Caki2 (cell line): ENCODE measurements around the gene PCDHGB2. TPM values are rescaled to one million over a fixed set of nuclear protein-coding genes. Genes with fewer than 3 reads are reported as not detected.
A peak's percentile ranks its signal among the peaks of the same experiment; 100 is the strongest.
"Not testable (repeated sequence)": the region's sequence is repeated elsewhere in the genome, so short reads cannot be mapped to it uniquely, and the experiment has no call there.

ENCODE experiments used
- DNase-seq: peaks from one replicate; pipeline ENCODE4 v3.0.0-alpha.2; 2015; ENCODE audit warnings: low read depth
- in situ Hi-C: cut with HindIII; loops from 2 replicates; pipeline ENCODE4 v1.10.0; 2016; ENCODE audit warnings: low sequenced_read_pairs, low pct_unique_long_range_greater_than_20kb, mixed read lengths
- total RNA-seq: library from RNA; depleted of rRNA; stranded (reverse); fragments of >200 nt; shearing (Covaris generic); gene quantifications from 2 replicates; pipeline ENCODE4 v1.2.3, GENCODE V29; 2014; ENCODE audit warnings: low replicate concordance; rRNA removed

Gene PCDHGB2
- 0.34 TPM in 1 of 2 replicates, not detected in the other for total RNA-seq

DNA sequence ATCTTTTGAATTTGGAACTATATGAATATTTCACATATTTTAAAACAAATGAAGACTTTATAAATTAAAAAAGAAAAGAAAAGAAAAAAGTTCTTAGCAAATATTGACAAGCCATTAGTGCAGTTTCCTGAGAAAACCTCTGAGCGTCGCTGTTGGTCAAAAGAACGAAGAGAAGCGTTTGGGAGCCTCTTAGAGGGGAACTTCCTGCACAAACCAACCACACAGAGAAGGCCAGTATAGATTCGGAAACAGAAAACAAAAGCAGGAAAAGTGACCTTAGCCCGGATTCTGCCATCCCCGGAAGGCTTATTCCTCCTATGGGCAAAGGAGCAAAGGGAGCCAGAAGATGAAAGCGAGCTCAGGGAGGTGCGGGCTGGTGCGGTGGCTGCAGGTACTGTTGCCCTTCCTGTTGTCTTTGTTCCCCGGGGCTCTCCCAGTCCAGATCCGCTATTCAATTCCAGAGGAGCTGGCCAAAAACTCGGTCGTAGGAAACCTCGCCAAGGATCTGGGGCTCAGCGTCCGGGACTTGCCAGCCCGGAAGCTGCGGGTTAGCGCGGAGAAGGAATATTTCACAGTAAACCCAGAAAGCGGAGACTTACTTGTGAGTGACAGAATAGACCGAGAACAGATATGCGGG is at the start of gene PCDHGB2:
Gene PCDHGB2 (plus strand): TSS at position 205 of the 637 bp plus-strand sequence. CDS start 142 bp downstream, at position 347.
- in situ Hi-C loops, result no loop called here
- DNase-seq, result peak; percentile 6

DNA sequence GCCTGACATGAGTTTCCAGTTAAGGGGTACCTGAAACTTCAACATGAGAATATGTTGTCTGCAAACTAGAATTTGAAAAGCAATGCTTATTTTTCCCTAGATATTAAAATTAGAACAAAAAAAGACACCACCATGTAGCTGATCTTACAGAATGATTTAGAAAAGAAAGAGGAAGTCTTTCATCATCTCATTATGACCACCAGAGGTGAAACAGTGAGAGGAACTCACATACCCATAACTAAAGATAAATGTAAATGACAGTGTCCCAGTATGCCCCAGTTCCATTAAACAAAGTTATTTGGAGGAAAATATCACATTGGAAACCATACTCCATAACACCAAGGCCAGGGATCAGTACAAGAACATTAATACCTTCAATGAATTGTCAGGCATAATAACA is 46.1 kb upstream of the PCDHGB2 start:
- no peak for DNase-seq
- in situ Hi-C loops, result no loop called here

DNA sequence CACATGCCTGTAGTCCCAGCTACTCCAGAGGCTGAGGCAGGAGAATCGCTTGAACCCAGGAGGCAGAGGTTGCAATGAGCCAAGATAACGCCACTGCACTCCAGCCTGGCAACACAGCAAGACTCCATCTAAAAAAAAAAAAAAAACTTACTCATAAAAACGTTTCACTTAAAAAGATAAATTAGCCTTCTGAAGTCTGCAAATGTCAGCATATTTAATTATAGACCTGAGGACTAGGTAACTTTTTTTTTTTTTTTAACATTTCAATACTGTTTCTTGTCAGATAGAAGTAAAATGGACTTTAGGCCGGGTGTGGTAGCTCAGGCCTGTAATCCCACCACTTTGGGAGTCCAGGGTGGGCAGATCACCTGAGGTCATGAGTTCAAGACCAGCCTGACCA is 42.8 kb upstream of the PCDHGB2 start:
- in situ Hi-C loops, DNase-seq: not testable (repeated sequence)

DNA sequence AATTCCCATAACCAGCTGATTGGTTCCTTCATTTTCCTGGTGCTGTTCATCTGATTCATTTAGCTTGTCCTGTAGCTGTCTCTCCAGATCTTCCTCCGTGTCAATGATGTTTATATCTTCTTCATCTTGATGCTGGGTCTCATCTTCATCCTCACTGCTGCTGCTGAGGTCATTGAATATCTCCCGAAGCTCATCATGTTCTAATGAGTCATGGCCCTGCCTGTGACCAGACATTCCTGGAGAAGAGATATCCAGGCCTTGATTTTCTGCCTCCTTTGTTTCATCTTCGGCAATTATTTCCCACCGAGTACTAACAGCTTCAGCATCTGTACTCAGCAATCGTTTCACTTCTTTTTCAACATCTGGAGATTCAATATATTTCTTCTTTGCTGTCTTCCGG is 40.6 kb upstream of the PCDHGB2 start:
- no peak for DNase-seq
- in situ Hi-C loops, result no loop called here

DNA sequence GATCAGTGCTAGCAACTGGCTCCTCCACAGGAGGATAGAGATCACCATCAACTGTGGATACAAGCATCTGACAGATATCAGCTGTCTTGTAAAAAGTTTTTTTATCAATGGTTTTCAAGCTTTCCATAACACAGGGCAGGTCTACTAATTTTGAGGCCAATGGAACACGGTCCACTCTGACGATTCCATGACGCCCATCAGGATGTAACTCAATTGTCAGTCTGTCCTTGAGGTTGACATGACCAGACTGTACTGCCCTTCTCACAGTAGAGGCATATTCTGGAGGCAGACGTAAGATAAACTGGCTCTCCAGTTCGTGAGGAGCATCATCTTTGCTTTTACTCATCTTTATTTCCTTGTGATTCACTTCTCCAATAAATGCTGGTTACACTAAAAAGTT is 40.1 kb upstream of the PCDHGB2 start:
- DNase-seq, result no peak
- in situ Hi-C loops, result no loop called here

DNA sequence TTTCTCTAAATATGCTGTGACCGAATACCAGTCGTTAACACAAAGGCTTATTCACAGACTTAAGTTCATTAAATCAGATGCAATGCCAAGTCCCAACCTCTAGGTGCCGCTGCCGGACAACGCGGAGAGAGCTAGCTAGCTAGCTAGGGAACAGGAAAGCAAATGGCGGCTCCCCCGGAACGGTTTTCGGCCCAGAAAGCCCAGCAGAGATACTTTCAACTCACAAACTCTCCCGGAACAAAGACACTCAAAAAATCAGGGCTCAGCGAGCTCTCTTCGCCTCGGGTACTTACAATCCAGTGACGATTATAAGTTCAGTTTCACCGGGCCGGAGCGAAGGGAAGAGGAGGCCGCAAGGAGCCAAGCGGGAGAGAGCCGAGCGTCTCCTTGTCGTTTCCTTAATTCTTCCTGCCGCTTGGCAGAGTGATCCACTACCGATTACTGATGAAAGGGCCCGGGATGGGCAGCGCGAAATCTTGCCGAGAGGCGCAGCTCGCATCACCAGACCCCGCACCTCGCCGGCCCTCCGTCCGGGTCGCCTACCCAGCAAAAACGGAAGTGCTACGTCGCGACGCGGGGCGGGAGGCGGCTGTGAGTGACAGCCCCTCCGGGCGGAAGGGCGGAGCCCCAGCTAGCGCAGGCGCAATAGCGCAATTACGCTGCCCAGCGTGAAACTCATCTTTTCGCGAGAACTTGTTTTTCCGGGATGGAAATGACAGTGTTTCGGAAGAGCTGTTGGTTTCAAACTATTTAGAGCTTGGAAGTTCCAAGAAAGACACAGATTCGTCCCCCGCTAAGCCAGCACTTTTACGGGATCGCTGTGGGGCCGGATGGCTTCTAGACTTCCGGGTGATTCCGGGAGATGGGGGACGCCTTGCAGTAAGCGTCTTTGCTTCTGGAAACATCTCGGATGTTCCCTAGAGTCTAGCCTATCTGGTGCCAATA is 39.3 kb upstream of the PCDHGB2 start, which contains the start of gene TAF7:
Gene TAF7 (minus strand): TSS at position 560 of the 945 bp plus-strand sequence. CDS start 740 bp downstream, outside the sequence.
- in situ Hi-C loops, result no loop called here
- peak; percentile 90 for DNase-seq

DNA sequence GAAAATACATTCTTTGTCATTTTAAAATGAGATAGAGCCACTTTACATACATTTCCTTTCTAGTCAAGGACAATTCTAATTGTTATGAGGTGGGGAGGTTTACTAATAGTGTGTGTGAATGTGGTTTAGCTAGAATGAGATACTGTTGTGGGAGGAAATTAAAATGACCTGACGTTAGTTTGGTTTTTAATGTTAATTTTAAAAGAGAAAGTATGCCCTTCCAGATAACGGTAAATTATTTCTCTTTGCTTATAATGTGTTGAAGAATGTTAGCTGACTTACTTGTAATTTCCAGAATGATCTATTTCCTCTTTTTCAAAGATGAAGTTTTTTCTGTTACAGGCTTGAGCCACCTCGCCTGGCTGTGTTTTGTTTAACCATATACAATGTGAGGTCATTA is 37.5 kb upstream of the PCDHGB2 start:
- in situ Hi-C loops, result no loop called here
- no peak for DNase-seq

DNA sequence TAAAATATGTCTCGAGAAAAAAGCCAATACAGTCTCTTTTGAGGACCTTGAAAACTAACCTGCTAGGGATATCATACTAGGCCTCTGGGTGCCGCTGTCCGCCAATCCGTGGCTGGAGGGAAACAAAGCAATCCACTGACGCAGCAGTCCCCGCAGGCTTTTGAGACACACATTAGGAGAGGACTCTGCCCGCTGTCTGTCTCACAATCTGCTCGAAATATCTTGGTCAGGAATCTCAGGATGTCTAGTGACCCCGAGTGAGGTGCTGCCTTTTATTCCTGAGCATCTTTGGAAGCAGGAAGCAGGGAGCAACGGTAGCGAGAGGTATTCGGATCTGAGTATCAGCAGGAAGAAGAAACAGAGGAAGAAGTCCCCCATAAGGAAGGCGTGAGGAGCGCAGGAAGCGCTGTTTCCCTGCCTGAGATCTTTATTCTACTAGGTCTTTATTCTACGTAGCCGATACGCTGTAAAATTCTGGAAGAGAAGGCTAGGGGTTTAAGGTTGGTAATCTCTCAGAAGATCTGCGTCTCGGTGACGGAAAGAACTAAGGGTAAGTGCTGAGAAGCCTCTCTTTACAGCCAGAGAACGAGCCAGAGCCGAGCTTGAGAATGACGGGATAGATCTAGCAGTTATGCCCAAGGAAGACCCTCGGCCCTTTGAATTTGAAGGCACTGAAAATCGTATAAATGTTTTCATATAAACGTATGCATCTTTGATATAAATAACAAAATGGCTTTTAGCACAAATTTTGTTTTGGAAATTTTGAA is 33.5 kb upstream of the PCDHGB2 start:
- in situ Hi-C loops, result no loop called here
- no peak for DNase-seq

DNA sequence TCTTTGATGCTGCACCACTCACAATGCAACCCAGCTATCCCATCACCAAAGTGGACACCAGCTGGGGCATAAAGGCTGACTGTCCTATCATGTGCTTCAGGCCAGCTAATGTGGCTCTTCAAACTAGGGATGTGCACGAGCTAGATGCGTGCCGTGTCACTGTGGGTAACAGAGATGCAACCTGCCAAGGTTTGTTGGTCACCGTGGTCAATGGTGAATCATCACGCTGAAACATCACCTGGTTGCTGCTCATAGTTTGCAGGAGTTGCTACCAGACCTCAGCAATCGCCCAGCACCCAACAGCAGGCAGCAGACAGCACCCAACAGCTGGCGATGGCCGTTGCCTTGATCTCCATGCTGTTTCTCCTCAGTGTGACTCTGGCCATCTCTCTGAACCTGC is 31.6 kb upstream of the PCDHGB2 start:
- no peak for DNase-seq
- in situ Hi-C loops, result no loop called here

DNA sequence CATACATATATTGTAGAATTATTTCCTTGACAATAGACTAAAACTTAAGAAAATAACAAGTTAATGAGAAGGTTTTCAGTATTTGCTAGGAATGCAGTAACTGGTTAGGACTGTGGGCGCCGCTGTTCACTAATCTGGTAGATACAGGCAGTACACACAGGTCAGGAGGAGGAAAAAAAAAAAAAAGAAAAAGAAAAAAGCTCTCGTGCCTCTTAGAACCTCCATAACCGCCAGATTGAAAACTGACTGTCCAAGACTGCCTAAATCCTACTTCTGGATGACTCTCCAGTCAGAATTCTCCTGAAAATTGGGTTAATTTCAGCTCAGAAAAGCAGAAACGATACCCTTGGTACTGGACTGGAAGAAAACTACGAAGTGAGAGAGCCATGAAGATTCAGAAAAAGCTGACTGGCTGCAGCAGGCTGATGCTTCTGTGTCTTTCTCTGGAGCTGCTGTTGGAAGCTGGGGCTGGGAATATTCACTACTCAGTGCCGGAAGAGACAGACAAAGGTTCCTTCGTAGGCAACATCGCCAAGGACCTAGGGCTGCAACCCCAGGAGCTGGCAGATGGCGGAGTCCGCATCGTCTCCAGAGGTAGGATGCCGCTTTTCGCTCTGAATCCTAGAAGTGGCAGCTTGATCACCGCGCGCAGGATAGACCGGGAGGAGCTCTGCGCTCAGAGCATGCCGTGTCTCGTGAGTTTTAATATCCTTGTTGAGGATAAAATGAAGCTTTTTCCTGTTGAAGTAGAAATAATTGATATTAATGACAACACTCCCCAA is 29.3 kb upstream of the PCDHGB2 start, which contains the start of gene PCDHGA1:
Gene PCDHGA1 (plus strand): TSS at position 216 of the 782 bp plus-strand sequence.
- DNase-seq, result no peak
- in situ Hi-C loops, result no loop called here

DNA sequence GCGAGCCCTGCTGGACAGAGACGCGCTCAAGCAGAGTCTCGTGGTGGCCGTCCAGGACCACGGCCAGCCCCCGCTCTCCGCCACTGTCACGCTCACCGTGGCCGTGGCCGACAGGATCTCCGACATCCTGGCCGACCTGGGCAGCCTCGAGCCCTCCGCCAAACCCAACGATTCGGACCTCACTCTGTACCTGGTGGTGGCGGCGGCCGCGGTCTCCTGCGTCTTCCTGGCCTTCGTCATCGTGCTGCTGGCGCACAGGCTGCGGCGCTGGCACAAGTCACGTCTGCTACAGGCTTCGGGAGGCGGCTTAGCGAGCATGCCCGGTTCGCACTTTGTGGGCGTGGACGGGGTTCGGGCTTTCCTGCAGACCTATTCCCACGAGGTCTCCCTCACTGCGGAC is 27.2 kb upstream of the PCDHGB2 start:
- in situ Hi-C loops, DNase-seq: not testable (repeated sequence)

DNA sequence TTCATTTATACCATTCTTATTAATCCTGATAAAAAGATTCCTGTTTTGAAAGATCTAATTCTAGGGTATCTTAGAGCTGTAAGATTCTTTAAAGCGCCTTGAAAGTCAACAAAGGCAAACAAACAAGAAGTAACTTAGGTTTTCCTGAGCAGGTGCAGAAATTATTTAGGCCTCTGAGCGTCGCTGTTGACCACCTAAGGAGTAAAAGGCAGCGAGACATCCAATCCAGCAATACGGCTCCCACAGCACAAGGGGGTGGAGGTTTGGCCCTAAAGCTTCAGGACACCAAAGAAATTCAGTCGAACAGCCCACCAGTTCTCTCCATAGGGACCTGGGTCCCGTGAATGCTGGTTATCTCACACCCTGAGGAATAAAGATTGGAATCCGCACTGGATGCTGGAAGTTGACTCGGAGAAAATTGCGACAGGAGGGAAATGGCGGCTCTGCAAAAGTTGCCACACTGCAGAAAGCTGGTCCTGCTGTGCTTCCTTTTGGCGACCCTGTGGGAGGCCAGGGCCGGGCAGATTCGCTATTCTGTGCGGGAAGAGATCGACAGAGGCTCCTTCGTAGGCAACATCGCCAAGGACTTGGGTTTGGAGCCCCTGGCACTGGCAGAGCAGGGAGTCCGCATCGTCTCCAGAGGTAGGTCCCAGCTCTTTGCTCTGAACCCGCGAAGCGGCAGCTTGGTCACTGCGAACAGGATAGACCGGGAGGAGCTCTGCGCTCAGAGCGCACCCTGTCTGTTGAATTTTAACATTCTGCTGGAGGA is 21.1 kb upstream of the PCDHGB2 start, which contains the start of gene PCDHGA2:
Gene PCDHGA2 (plus strand): TSS at position 223 of the 769 bp plus-strand sequence.
- no peak for DNase-seq
- in situ Hi-C loops, result no loop called here

DNA sequence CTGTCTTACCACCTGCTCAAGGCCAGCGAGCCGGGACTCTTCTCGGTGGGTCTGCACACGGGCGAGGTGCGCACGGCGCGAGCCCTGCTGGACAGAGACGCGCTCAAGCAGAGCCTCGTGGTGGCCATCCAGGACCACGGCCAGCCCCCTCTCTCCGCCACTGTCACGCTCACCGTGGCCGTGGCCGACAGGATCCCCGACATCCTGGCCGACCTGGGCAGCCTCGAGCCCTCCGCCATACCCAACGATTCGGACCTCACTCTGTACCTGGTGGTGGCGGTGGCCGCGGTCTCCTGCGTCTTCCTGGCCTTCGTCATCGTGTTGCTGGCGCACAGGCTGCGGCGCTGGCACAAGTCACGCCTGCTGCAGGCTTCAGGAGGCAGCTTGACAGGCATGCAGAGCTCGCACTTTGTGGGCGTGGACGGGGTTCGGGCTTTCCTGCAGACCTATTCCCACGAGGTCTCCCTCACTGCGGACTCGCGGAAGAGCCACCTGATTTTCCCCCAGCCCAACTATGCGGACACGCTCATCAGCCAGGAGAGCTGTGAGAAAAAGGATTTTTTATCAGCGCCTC is 18.9 kb upstream of the PCDHGB2 start:
- in situ Hi-C loops, DNase-seq: not testable (repeated sequence)

DNA sequence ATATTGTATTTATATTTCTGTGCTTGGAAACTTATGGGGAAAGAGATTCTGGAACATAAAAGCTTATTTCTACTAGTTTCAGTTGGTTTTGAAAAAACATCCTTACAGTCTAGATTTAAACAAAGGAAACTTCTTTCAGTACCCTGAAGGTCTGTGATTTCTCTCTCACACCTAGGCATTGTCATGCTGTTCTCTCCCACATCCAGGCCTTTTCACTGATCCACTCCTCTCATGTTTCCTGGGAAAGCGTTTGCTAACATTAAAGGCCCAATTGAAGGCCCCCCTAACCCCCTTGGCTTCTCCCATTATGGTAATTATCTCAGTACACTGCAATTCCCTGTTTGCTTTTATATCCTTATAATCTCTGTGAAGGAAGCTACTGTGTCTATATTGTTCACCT is 17.0 kb upstream of the PCDHGB2 start:
- in situ Hi-C loops, result no loop called here
- no peak for DNase-seq

DNA sequence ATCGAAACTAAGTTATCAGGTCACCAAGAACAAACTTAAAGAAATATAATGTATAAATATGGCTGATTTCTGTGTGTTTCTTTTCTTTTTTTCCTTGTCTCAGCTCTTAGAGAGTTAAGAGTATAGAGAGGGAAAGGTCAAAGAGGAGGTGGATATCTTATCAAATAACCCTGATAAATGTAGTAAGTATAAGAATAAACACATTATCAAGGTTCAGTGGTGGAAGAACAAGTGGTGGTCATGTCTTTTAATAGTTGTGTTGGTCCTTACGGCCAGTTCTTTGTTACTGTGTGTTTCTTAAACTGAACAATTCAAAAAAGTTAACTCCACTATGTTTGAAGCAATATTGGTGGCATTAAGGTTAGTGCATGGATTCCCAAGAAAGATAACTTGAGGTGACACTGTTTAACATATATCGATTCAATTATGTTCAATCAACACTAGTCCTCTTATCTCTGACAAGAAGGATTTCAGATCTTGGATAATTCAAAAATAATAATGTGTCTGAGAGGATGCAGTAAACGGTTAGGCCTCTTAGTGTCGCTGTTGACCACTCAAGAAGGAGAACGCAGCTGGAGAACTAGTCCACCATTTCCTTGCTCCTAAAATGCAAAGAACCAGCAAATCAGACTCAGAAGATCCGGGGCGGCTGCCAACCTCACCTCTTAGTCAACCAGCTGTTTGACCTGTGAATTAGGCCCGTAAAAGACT is 16.4 kb upstream of the PCDHGB2 start, which contains the start of gene PCDHGA3:
Gene PCDHGA3 (plus strand): TSS at position 588 of the 711 bp plus-strand sequence. CDS start 205 bp downstream, outside the sequence.
- in situ Hi-C loops, result no loop called here
- no peak for DNase-seq

DNA sequence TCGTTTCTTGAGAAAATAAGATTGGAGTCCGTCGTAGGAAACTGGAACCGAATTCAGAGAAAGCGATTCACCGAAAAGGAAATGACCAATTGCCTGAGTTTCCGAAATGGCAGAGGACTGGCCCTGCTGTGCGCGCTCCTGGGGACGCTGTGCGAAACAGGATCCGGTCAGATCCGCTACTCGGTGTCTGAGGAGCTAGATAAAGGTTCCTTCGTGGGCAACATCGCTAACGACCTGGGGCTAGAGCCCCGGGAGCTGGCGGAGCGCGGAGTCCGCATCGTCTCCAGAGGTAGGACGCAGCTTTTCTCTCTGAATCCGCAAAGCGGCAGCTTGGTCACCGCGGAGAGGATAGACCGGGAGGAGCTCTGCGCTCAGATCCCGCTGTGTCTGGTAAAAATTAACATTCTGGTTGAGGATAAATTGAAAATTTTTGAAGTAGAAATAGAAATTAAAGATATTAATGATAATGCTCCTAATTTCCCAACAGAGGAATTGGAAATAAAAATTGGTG is 15.8 kb upstream of the PCDHGB2 start:
- in situ Hi-C loops, result no loop called here
- DNase-seq, result no peak
